ENCODE results near the gene DSCAM. TPM values are rescaled to one million over a fixed set of nuclear protein-coding genes. Genes with fewer than 3 reads are reported as not detected.

DSCAM gene
- total and polyA plus RNA-seq, 10 donors, result 0.02 to 2.7 (median 2.0) TPM

GRCh38 chr21:40067751-40068150 lies 779.2 kb downstream of the DSCAM start:
- no peak for TF ChIP-seq POLR2AphosphoS5 (IDR thresholded peaks at IDR 0.05)
- TF ChIP-seq POLR2A (IDR thresholded peaks at IDR 0.05), result no peak
- TF ChIP-seq, protein P1, sequence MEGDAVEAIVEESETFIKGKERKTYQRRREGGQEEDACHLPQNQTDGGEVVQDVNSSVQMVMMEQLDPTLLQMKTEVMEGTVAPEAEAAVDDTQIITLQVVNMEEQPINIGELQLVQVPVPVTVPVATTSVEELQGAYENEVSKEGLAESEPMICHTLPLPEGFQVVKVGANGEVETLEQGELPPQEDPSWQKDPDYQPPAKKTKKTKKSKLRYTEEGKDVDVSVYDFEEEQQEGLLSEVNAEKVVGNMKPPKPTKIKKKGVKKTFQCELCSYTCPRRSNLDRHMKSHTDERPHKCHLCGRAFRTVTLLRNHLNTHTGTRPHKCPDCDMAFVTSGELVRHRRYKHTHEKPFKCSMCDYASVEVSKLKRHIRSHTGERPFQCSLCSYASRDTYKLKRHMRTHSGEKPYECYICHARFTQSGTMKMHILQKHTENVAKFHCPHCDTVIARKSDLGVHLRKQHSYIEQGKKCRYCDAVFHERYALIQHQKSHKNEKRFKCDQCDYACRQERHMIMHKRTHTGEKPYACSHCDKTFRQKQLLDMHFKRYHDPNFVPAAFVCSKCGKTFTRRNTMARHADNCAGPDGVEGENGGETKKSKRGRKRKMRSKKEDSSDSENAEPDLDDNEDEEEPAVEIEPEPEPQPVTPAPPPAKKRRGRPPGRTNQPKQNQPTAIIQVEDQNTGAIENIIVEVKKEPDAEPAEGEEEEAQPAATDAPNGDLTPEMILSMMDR (IDR thresholded peaks at IDR 0.05 in 8 of 11, conservative IDR thresholded peaks at IDR 0.05 in 3 of 11), result no peak
- intact Hi-C loops (cut with DNase I; ENCODE audit: low total_unique reads), result no loop called here
- WGBS, 5 donors, result 55 to 62% (median 60%) methylated on average over 4 of the region's 4 CpGs
- no peaks in the 10 kb centered on the region for H3K9me3 ChIP-seq
- H3K4me3 ChIP-seq, result no peak overlapping the region
- peaks cover 0 to 6% (median 0%) of the 10 kb centered on the region in 7 donors for H3K27me3 ChIP-seq (replicated peaks in 1 of 7)
- H3K27ac ChIP-seq, result no peak overlapping the region
- H3K4me1 ChIP-seq, result no peaks in the 10 kb centered on the region
- no peak for DNase-seq
- no peaks in the 10 kb centered on the region for H3K36me3 ChIP-seq

DNA sequence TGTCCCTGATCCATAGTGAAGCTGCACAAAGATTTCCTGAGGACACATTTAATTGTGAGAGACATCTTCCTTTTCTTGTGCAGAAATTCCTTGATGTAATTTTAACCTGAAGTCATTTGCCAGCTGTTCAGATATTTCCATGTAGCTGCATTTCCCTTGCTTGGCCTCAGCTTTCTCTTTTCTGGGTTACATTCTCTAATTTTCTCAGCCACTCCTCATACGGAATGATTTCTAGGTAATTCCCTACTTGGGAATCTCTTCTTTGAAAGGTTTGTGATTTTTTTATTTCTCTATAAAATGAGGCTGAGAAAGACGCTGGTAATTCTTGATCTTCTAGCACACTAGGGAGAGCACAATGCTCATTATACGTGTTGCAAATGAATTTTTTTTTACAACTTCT lies 780.7 kb downstream of the DSCAM start:
- Histone ChIP-seq H3K4me3 (no peak overlapping the region), H3K9me3 (no peaks in the 10 kb centered on the region), H3K4me1 (no peaks in the 10 kb centered on the region), H3K36me3 (no peaks in the 10 kb centered on the region), H3K27me3 (replicated peaks in 1 of 7) (peaks cover 0 to 6% (median 0%) of the 10 kb centered on the region in 7 donors), H3K27ac (no peak overlapping the region)
- no peak for DNase-seq
- TF ChIP-seq POLR2AphosphoS5 (IDR thresholded peaks at IDR 0.05), result no peak
- TF ChIP-seq POLR2A (IDR thresholded peaks at IDR 0.05), result no peak
- TF ChIP-seq, protein P1 (IDR thresholded peaks at IDR 0.05 in 8 of 11, conservative IDR thresholded peaks at IDR 0.05 in 3 of 11), result no peak
- intact Hi-C loops (cut with DNase I; ENCODE audit: low total_unique reads), result no loop called here
- WGBS, 5 donors, result 80 to 88% (median 81%) methylated on average over 3 of the region's 3 CpGs

DNA sequence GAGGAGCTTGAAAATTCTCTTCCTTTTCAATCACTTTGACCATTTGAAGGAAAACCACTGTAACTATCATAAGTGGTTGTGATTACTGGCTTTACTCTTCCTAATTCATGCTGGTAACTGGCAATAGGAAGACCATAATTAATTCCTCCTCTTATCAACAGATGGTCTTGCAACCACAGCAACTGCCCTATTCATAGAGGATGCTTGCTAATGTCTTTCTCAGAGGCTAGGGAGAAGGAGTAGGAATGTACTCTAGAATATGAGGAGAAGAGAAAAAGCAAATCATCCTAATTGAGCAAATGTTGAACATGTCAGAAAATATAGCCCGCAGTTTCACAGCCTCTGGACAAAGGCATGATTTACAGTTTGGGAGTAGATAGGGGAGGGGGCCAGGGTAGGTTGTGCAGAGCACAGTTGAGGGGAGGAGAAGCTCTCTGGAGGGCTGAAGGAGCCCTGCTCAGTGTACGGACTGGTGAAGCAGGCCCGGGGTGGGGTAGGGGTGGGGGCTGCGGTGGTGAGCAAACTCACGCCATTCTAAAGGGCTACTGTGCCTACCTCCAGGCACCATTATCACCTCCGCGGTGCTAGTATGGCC lies 786.8 kb downstream of the DSCAM start:
- H3K9me3 ChIP-seq, result peaks cover 0 to 4% (median 0%) of the 10 kb centered on the region in 8 donors
- H3K27ac ChIP-seq, result no peak overlapping the region
- TF ChIP-seq POLR2AphosphoS5 (IDR thresholded peaks at IDR 0.05) (no peak), POLR2A (IDR thresholded peaks at IDR 0.05) (no peak)
- TF ChIP-seq, protein P1 (IDR thresholded peaks at IDR 0.05 in 8 of 11, conservative IDR thresholded peaks at IDR 0.05 in 3 of 11), result no peak
- 90 to 94% (median 92%) methylated on average over 7 of the region's 7 CpGs for WGBS, 5 donors
- H3K4me1 ChIP-seq, result no peaks in the 10 kb centered on the region
- intact Hi-C loops (cut with DNase I; ENCODE audit: low total_unique reads), result no loop called here
- DNase-seq, result no peak
- no peak overlapping the region for H3K4me3 ChIP-seq
- H3K27me3 ChIP-seq (replicated peaks in 1 of 7), result peaks cover 0 to 6% (median 0%) of the 10 kb centered on the region in 7 donors
- H3K36me3 ChIP-seq, result no peaks in the 10 kb centered on the region

DNA sequence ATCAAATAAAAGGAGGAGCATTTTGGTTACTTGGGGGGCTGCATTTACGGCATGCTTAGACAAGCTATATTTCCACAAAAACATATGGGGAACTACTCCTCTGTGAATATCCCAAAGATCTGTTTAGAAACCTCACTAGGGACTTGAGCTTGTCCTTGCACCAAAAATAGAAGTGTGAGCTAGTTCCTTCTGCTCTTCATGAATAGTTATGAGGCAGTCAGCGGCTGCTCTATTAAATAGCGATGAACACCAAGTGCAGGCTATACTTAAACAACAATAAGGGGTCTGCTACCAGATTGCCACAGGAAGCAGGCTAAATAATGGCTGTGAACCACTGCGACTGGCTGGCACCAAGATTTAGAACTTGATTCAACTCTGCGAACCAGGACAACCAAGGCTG lies 789.6 kb downstream of the DSCAM start:
- Histone ChIP-seq H3K36me3 (no peaks in the 10 kb centered on the region), H3K4me1 (no peaks in the 10 kb centered on the region), H3K4me3 (no peak overlapping the region), H3K27ac (no peak overlapping the region), H3K27me3 (replicated peaks in 1 of 7) (no peaks in the 10 kb centered on the region), H3K9me3 (peaks cover 0 to 4% (median 0%) of the 10 kb centered on the region in 8 donors)
- 59 to 85% (median 80%) methylated on average over 5 of the region's 5 CpGs for WGBS, 5 donors
- TF ChIP-seq POLR2A (IDR thresholded peaks at IDR 0.05) (no peak), POLR2AphosphoS5 (IDR thresholded peaks at IDR 0.05) (no peak)
- TF ChIP-seq, protein P1 (IDR thresholded peaks at IDR 0.05 in 8 of 11, conservative IDR thresholded peaks at IDR 0.05 in 3 of 11), result no peak
- no peak for DNase-seq
- intact Hi-C loops (cut with DNase I; ENCODE audit: low total_unique reads), result no loop called here

Data from spleen (tissue), 11 donors.